Activated CD4-positive, alpha-beta T cell treated with anti-CD3 and anti-CD28 coated beads, Interleukin-2, amount 50 U/mL, for 4 hours (primary cell): ENCODE measurements around the gene KIFC1.

ENCODE experiments used
- DNase-seq, 2 experiments: peaks; one replicate each; pipeline ENCODE4 v3.0.0-alpha.2; 2020

Gene KIFC1

GRCh38 chr6:33427585-33428223, 36.1 kb downstream of the KIFC1 start:
- DNase-seq = peak; percentile 42 to 47

GRCh38 chr6:33428224-33428965, 36.8 kb downstream of the KIFC1 start:
- DNase-seq = peak in 1 of 2 experiments; percentile 19

GRCh38 chr6:33428966-33429749, 37.5 kb downstream of the KIFC1 start:
- DNase-seq = no peak

GRCh38 chr6:33429750-33430052, 38.1 kb downstream of the KIFC1 start:
- no peak for DNase-seq

- DNase-seq = no peak
These were observed 38.7 kb downstream of the KIFC1 start for GRCh38 chr6:33430334-33430733.

- peak; percentile 71 for DNase-seq
These were observed 39.6 kb downstream of the KIFC1 start for GRCh38 chr6:33430991-33431879.

GRCh38 chr6:33431880-33432541, 40.4 kb downstream of the KIFC1 start:
- DNase-seq = no peak

GRCh38 chr6:33432546-33432945, 40.9 kb downstream of the KIFC1 start:
- no peak for DNase-seq

- DNase-seq = no peak
These were observed 41.4 kb downstream of the KIFC1 start for GRCh38 chr6:33433001-33433543.

GRCh38 chr6:33433544-33434191, 42.0 kb downstream of the KIFC1 start:
- no peak for DNase-seq

GRCh38 chr6:33434961-33435360, 43.3 kb downstream of the KIFC1 start:
- DNase-seq = no peak

GRCh38 chr6:33437666-33438065, 46.0 kb downstream of the KIFC1 start:
- DNase-seq = no peak

- DNase-seq = no peak
These were observed 47.5 kb downstream of the KIFC1 start for GRCh38 chr6:33438978-33439594.

GRCh38 chr6:33439956-33440648, 48.5 kb downstream of the KIFC1 start:
- no peak for DNase-seq

- DNase-seq = no peak
These were observed 49.2 kb downstream of the KIFC1 start for GRCh38 chr6:33440649-33441309.

GRCh38 chr6:33441457-33441856, 49.8 kb downstream of the KIFC1 start:
- no peak for DNase-seq

- DNase-seq = no peak
These were observed 50.7 kb downstream of the KIFC1 start for GRCh38 chr6:33442283-33442682.

GRCh38 chr6:33443025-33443424, 51.4 kb downstream of the KIFC1 start:
- no peak for DNase-seq

- no peak for DNase-seq
These were observed 52.2 kb downstream of the KIFC1 start for GRCh38 chr6:33443619-33444504.
